Activated T-helper 1 cell treated with anti-CD3 and anti-CD28 coated beads, Interleukin-12 subunit alpha, Interleukin-12 subunit beta, Interleukin-2, Interleukin-4 antibody, amounts not matched to agents 30 ng/mL and 10 ng/mL and 1 ng/mL, durations not matched to agents 14 hours and 24 hours and 36 hours (primary cell): ENCODE measurements around the gene ZNF658. TPM values are rescaled to one million over a fixed set of nuclear protein-coding genes. Genes with fewer than 3 reads are reported as not detected.
"Not testable (repeated sequence)": the region's sequence is repeated elsewhere in the genome, so short reads cannot be mapped to it uniquely, and the experiment has no call there.

Source experiments
- DNase-seq: peaks from one replicate; pipeline ENCODE4 v3.0.0; 2021; ENCODE audit warnings: low spot score
- H3K27ac Mint-ChIP-seq: one replicate; pipeline ENCODE4 v1.8.0; 2021; ENCODE audit warnings: mild to moderate bottlenecking, mixed read lengths
- H3K27me3 Mint-ChIP-seq: one replicate; pipeline ENCODE4 v1.8.0; 2022; ENCODE audit warnings: mild to moderate bottlenecking, moderate library complexity, mixed read lengths; ENCODE audit not compliant: insufficient read depth
- H3K36me3 Mint-ChIP-seq: one replicate; pipeline ENCODE4 v1.8.0; 2021; ENCODE audit warnings: low read depth, mixed read lengths
- H3K4me1 Mint-ChIP-seq: one replicate; pipeline ENCODE4 v1.8.0; 2021; ENCODE audit warnings: low read depth, mixed read lengths
- H3K4me3 Mint-ChIP-seq: one replicate; pipeline ENCODE4 v1.8.0; 2021; ENCODE audit warnings: mild to moderate bottlenecking, moderate library complexity, mixed read lengths
- H3K9me3 Mint-ChIP-seq: one replicate; pipeline ENCODE4 v1.8.0; 2021; ENCODE audit warnings: mixed read lengths
- intact Hi-C: fragments of 100-400 bp; cut with micrococcal nuclease; formaldehyde crosslinking; loops from one replicate; pipeline ENCODE4 v1.15.1; 2024
- total RNA-seq: library from RNA; stranded (reverse); gene quantifications from 2 replicates; pipeline ENCODE4 v1.2.3, GENCODE V29; 2022

ZNF658 gene
- total RNA-seq = 1.9 and 2.5 TPM in 2 replicates

- H3K4me1 Mint-ChIP-seq, H3K36me3 Mint-ChIP-seq, H3K9me3 Mint-ChIP-seq, intact Hi-C loops, H3K27me3 Mint-ChIP-seq: not testable (repeated sequence)
- Mint-ChIP-seq H3K4me3 (peak within 1 kb of the TSS; percentile 95), H3K27ac (peak within 1 kb of the TSS; percentile 78)
- peak; percentile 71 for DNase-seq
Measured at GRCh38 chr9:66900490-66901131, at the start of gene ZNF658. Gene ZNF658 (plus strand): TSS chr9:66900725. CDS start chr9:66903562, 2,837 bp downstream.

- H3K9me3 Mint-ChIP-seq, H3K4me1 Mint-ChIP-seq, H3K36me3 Mint-ChIP-seq, H3K27me3 Mint-ChIP-seq, DNase-seq, intact Hi-C loops, H3K27ac Mint-ChIP-seq, H3K4me3 Mint-ChIP-seq: not testable (repeated sequence)
Measured at GRCh38 chr9:66861732-66862131, 38.8 kb upstream of the ZNF658 start.

GRCh38 chr9:66868660-66869059, 31.9 kb upstream of the ZNF658 start:
- intact Hi-C loops, H3K36me3 Mint-ChIP-seq, H3K4me1 Mint-ChIP-seq, H3K4me3 Mint-ChIP-seq, H3K9me3 Mint-ChIP-seq, H3K27me3 Mint-ChIP-seq, DNase-seq, H3K27ac Mint-ChIP-seq: not testable (repeated sequence)

GRCh38 chr9:66880605-66881004, 19.9 kb upstream of the ZNF658 start:
- H3K9me3 Mint-ChIP-seq, H3K4me3 Mint-ChIP-seq, H3K36me3 Mint-ChIP-seq, H3K4me1 Mint-ChIP-seq, H3K27me3 Mint-ChIP-seq, DNase-seq, H3K27ac Mint-ChIP-seq, intact Hi-C loops: not testable (repeated sequence)

GRCh38 chr9:66881847-66882246, 18.7 kb upstream of the ZNF658 start:
- H3K36me3 Mint-ChIP-seq, H3K4me1 Mint-ChIP-seq, H3K27me3 Mint-ChIP-seq, intact Hi-C loops, H3K4me3 Mint-ChIP-seq, H3K27ac Mint-ChIP-seq, DNase-seq, H3K9me3 Mint-ChIP-seq: not testable (repeated sequence)

- H3K4me3 Mint-ChIP-seq, DNase-seq, H3K27me3 Mint-ChIP-seq, H3K36me3 Mint-ChIP-seq, H3K4me1 Mint-ChIP-seq, H3K9me3 Mint-ChIP-seq, H3K27ac Mint-ChIP-seq, intact Hi-C loops: not testable (repeated sequence)
Measured at GRCh38 chr9:66890334-66890733, 10.2 kb upstream of the ZNF658 start.

GRCh38 chr9:66901141-66901540, 616 bp downstream of the ZNF658 start:
- intact Hi-C loops, H3K27ac Mint-ChIP-seq, H3K9me3 Mint-ChIP-seq, H3K27me3 Mint-ChIP-seq, H3K4me1 Mint-ChIP-seq, DNase-seq, H3K36me3 Mint-ChIP-seq: not testable (repeated sequence)
- H3K4me3 Mint-ChIP-seq = peak overlapping the region; percentile 95

- H3K9me3 Mint-ChIP-seq, H3K27ac Mint-ChIP-seq, H3K27me3 Mint-ChIP-seq, H3K4me1 Mint-ChIP-seq, intact Hi-C loops, H3K36me3 Mint-ChIP-seq, H3K4me3 Mint-ChIP-seq, DNase-seq: not testable (repeated sequence)
Measured at GRCh38 chr9:66909560-66909959, 9.0 kb downstream of the ZNF658 start.

- H3K27me3 Mint-ChIP-seq, H3K4me1 Mint-ChIP-seq, H3K4me3 Mint-ChIP-seq, H3K36me3 Mint-ChIP-seq, intact Hi-C loops, H3K9me3 Mint-ChIP-seq, DNase-seq, H3K27ac Mint-ChIP-seq: not testable (repeated sequence)
Measured at GRCh38 chr9:66920072-66920471, 19.5 kb downstream of the ZNF658 start.

- H3K27me3 Mint-ChIP-seq, H3K4me3 Mint-ChIP-seq, intact Hi-C loops, H3K4me1 Mint-ChIP-seq, H3K36me3 Mint-ChIP-seq, H3K27ac Mint-ChIP-seq, H3K9me3 Mint-ChIP-seq, DNase-seq: not testable (repeated sequence)
Measured at GRCh38 chr9:66936194-66936870, 35.8 kb downstream of the ZNF658 start.

GRCh38 chr9:66937662-66938061, 37.1 kb downstream of the ZNF658 start:
- DNase-seq, intact Hi-C loops, H3K27ac Mint-ChIP-seq, H3K9me3 Mint-ChIP-seq, H3K27me3 Mint-ChIP-seq, H3K4me3 Mint-ChIP-seq, H3K4me1 Mint-ChIP-seq, H3K36me3 Mint-ChIP-seq: not testable (repeated sequence)

GRCh38 chr9:66938322-66938721, 37.8 kb downstream of the ZNF658 start:
- H3K4me3 Mint-ChIP-seq, H3K27ac Mint-ChIP-seq, H3K9me3 Mint-ChIP-seq, H3K4me1 Mint-ChIP-seq, H3K27me3 Mint-ChIP-seq, H3K36me3 Mint-ChIP-seq, intact Hi-C loops, DNase-seq: not testable (repeated sequence)

- H3K4me1 Mint-ChIP-seq, intact Hi-C loops, H3K27ac Mint-ChIP-seq, H3K36me3 Mint-ChIP-seq, DNase-seq, H3K4me3 Mint-ChIP-seq, H3K27me3 Mint-ChIP-seq, H3K9me3 Mint-ChIP-seq: not testable (repeated sequence)
Measured at GRCh38 chr9:66939878-66940830, 39.6 kb downstream of the ZNF658 start.
